ENCODE measurements around the gene GPR78.

Gene GPR78, protein sequence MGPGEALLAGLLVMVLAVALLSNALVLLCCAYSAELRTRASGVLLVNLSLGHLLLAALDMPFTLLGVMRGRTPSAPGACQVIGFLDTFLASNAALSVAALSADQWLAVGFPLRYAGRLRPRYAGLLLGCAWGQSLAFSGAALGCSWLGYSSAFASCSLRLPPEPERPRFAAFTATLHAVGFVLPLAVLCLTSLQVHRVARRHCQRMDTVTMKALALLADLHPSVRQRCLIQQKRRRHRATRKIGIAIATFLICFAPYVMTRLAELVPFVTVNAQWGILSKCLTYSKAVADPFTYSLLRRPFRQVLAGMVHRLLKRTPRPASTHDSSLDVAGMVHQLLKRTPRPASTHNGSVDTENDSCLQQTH

GRCh38 chr4:8580321-8581093 is at the start of gene GPR78:
Gene GPR78 (plus strand): TSS chr4:8580392. CDS start chr4:8580983, 591 bp downstream.
- no peak for DNase-seq (ENCODE audit: insufficient read length, low spot score)
- FAIRE-seq, result no peak
- no peak for TF ChIP-seq POLR2A (IDR thresholded peaks at IDR 0.05; ENCODE audit: low read depth, low read length)

DNA sequence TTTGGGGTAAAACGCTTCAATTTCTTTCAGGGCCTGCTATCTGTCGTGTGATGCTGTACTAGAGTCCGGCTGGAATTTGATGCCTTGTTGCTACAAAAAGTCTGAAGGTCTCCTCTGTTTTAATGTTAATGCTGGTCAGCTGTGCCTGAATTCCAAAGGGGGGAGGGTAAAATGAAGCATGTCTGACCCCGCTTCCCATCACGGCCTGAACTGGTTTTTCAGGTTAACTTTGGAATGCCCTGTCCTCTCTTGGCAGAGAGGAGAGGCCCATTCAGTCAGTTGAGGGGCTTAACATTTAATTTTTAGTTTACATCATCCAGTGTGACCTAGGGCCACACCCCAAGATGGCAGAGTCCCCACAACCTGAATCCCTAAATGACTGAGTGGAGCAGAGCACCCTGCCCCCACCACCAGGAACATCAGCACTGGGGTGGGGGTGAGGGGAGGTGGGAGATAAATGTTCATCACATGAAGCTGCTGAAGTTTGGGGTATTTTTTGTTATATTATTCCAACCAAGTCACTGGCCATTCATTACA is 47.9 kb upstream of the GPR78 start:
- DNase-seq (ENCODE audit: insufficient read length, low spot score) (no peak), FAIRE-seq (no peak)
- TF ChIP-seq POLR2A (IDR thresholded peaks at IDR 0.05; ENCODE audit: low read depth, low read length), result no peak

- DNase-seq (ENCODE audit: insufficient read length, low spot score) (no peak), FAIRE-seq (no peak)
- no peak for TF ChIP-seq POLR2A (IDR thresholded peaks at IDR 0.05; ENCODE audit: low read depth, low read length)
Measured at GRCh38 chr4:8533274-8533865, 46.8 kb upstream of the GPR78 start.

DNA sequence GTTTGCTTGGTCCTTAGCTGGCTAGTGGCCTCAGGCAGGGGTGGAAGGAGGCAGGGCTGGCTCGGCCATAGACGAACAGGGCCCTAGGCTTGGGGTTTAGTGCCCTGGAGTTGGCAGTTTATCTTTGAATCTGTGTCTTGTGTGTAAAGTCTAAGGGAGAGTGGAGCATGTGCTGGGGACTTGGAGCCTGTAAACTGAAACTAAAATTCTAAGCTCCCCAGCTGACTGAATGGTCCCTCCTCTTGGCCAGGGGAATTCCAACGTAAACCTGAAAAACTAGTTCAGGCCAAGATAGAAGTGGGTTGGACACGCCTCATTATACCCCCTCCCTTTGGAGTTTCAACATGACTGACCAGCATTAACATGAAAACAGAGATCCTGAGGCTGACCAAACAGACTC is 46.1 kb upstream of the GPR78 start:
- DNase-seq (ENCODE audit: insufficient read length, low spot score) (no peak), FAIRE-seq (no peak)
- no peak for TF ChIP-seq POLR2A (IDR thresholded peaks at IDR 0.05; ENCODE audit: low read depth, low read length)

DNA sequence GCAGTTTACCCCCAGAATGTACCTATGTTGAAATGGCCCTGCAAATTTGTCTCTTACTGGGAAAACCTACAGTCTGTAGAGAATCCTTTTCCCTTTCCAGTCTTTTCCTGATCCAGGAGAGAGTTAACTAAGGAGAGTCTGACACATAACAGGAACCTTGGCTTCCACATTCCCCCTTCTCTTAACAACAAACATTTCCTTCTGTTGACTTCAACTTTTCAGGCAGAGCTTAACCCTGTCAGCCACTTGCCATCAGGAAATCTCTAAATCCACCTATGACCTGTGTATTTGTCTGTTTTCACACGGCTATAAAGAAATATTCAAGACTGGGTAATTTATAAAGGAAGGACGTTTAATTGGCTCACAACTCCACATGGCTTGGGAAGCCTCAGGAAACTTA is 45.6 kb upstream of the GPR78 start:
- FAIRE-seq (no peak), DNase-seq (ENCODE audit: insufficient read length, low spot score) (no peak)
- no peak for TF ChIP-seq POLR2A (IDR thresholded peaks at IDR 0.05; ENCODE audit: low read depth, low read length)

DNA sequence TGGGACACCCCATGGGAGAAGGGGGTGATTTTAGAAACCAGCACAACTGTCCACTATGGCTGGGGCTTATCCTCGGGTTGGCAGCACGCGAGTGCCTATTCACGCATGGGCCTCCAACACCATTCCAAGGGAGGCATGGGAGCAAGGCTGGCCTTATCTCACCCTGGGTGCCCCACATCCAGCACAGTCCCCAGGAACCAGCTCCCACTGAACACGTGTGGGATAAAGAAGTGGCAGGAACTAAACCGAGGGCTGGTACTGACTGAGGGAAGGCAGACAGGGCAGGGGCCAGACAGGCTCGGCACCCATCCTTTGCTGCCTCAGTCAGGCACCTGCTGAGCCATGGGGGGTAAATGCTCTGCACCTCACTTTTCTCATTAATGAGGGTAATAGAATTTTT is 43.7 kb upstream of the GPR78 start:
- DNase-seq (ENCODE audit: insufficient read length, low spot score), result no peak
- TF ChIP-seq POLR2A (IDR thresholded peaks at IDR 0.05; ENCODE audit: low read depth, low read length), result no peak
- no peak for FAIRE-seq

DNA sequence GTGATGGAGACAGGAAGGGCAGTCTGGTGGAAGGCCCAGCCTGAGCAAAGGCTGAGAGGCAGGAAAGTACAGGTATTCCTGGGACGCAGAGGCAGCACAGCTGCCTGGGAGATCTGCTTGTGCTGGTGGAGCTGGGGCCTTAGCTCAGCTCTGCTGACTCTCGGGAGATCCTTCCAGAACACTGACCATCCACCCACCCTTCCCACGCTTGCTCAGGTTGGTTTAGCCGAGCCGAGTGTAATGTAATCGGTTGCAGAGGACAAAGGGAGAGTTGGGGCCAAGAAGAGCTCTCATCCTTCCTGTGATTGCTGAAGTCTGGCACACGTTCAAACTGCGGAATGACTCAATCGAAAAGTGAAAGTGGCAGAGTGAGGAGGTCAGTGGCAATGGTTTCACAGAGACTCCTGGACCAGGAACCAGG is 43.1 kb upstream of the GPR78 start:
- TF ChIP-seq POLR2A (IDR thresholded peaks at IDR 0.05; ENCODE audit: low read depth, low read length), result no peak

DNA sequence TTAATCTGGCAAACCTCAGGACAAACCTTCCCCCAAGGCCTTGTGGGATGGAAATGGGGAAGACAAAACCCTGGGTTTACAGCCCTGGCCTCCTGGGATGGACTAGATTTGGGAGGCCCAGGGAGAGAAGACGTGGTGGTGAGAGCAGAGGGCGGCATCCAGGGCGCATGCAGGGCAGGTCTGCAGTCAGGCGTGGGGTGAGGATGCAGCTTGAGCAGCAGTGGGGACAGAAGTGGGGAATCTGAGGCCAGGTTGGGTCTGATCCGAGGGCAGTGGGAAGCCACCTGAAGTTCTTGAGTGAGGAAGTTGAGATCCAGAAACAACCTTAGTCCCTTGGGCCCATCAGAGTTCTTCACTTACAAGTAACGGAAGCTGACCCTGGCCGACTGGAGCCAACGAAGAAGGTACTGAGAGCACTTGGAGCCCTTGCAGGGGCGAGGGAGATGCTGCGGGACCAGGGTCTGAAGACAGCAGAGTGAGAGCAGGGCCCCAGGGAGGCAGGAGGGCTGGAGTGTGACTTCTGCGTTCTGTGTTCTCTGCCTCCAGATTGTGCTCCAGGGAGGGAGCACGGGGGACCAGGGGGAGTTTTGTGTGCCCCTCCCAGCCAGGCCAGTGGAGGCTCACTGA is 42.0 kb upstream of the GPR78 start:
- FAIRE-seq (no peak), DNase-seq (ENCODE audit: insufficient read length, low spot score) (no peak)
- no peak for TF ChIP-seq POLR2A (IDR thresholded peaks at IDR 0.05; ENCODE audit: low read depth, low read length)

More for the DNA sequence above, 43.1 kb upstream of the GPR78 start:
- DNase-seq (ENCODE audit: insufficient read length, low spot score), result peak; percentile 61
- FAIRE-seq, result peak; percentile 33

DNA sequence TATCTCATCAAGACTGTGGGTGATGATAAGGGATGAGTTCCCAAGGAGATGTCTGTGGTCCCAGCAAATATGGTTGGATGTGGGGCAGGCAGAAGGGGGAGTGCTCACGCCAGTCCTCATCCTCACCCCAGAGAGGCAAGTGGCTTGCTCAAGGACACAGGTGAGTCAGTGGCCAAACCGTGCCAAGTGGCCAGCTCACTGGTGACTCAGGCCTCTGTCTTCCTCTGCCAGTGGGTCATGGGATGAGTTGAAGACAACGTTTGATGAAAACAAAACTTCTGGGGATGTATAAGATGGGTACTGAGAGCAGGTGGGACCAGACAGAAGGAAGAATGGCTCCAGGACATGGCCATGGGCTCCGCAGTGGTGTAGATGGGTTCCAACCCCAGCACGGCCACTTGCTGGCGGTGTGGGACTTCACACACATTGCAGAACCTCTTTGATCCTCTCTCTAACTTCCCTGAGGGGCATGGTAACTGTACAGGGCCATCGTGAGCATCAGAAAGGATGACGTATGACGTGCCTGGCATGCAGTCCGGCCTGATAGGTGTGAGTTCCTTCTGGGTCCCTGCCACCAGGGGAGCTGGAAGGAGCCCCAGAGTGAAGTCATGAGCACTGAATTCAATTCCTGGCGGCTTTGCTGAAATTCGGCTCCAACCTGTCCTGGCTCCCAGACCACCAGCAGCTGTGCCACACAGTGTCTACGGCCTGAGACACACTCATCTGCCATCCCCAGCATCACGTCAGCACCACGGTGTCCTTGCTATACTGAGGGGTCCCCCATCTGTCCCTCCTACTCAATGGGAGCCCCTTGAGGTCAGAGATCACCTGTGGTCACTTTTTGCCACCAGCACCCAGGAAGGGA is 41.3 kb upstream of the GPR78 start:
- FAIRE-seq (no peak), DNase-seq (ENCODE audit: insufficient read length, low spot score) (peak; percentile 64)
- TF ChIP-seq POLR2A (IDR thresholded peaks at IDR 0.05; ENCODE audit: low read depth, low read length), result no peak

DNA sequence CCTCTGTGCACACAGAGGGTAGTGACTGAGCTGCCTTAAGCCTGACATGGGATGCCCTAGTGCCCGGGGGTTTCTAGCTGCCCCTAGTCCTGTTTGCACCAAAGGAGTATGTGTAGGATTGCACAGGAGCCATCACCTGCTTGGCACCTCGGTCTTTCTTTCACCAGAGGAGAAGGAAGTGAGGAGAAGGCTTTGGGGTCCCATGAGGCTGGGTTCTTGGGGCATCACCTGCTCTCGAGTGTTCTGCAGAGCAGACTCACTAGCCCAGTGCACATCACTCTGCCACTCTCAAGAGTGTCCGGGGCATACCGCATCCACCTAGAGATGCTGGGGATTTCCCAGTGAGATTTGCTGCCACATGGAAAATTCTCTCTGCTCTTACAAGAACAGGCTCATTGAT is 40.5 kb upstream of the GPR78 start:
- no peak for DNase-seq (ENCODE audit: insufficient read length, low spot score)
- FAIRE-seq, result no peak
- no peak for TF ChIP-seq POLR2A (IDR thresholded peaks at IDR 0.05; ENCODE audit: low read depth, low read length)

DNA sequence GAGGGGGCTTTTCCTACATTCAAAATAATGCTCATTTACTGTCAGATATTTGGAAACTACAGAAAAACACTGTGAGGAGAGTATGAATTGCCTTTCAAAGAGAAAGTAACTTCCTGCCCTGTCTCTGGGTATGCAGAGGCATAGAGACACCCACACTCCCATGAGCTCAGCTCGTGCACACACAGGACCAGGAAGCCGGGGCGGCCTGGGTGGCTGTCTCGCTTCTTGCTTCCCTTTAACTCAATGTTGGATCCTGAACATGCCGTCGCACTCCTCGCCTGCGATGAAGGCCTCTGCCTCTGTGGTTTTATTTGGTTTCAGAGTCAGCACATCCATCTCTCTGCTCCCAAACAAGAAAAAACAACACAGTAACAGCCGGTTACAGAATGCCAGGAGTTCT is 40.1 kb upstream of the GPR78 start:
- FAIRE-seq, result no peak
- DNase-seq (ENCODE audit: insufficient read length, low spot score), result no peak
- no peak for TF ChIP-seq POLR2A (IDR thresholded peaks at IDR 0.05; ENCODE audit: low read depth, low read length)

- no peak for TF ChIP-seq POLR2A (IDR thresholded peaks at IDR 0.05; ENCODE audit: low read depth, low read length)
- FAIRE-seq (no peak), DNase-seq (ENCODE audit: insufficient read length, low spot score) (no peak)
Measured at GRCh38 chr4:8540586-8540985, 39.6 kb upstream of the GPR78 start.

DNA sequence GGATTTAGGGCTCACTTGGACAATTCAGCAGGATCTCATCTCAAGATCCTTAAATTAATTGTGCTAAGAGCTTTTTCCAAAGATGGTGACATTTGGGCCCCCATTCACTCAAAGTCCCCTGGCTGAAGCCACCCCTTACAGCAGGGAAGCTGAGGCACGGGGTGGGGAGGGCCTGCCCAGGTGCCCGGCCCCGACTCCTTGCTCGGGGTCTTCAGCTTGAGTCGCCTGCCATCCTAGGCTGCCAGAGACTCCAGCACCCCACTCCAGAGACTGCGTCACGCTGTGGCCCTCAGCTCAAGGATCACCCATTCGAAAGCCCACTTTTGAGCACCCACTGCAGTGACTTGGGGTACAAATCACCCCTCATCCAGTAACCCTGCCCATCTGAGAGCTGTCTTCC is 39.2 kb upstream of the GPR78 start:
- no peak for FAIRE-seq
- no peak for TF ChIP-seq POLR2A (IDR thresholded peaks at IDR 0.05; ENCODE audit: low read depth, low read length)
- no peak for DNase-seq (ENCODE audit: insufficient read length, low spot score)

Measured in H54 (cell line).